Esophagus squamous epithelium (tissue), 4 donors: ENCODE measurements around the gene DCHS1.

Source experiments
- CTCF ChIP-seq, 6 experiments: fragments of 450-650 bp in 4 of 6; fragments of 200-600 bp in 2 of 6; sonication (generic) in 2 of 6; IDR thresholded peaks; one replicate each; pipeline ENCODE4 v1.5.1; 2016 to 2019; ENCODE audit warnings: antibody characterized with exemption in 6 of 6, mild to moderate bottlenecking in 4 of 6, moderate library complexity in 4 of 6
- POLR2A ChIP-seq, 4 donors: fragments of 450-650 bp; IDR thresholded peaks; one replicate each; pipeline ENCODE4 v1.6.1; 2017; ENCODE audit warnings: antibody characterized with exemption in 4 of 4, mild to moderate bottlenecking in 4 of 4, moderate library complexity in 3 of 4

- no peak for TF ChIP-seq CTCF (IDR thresholded peaks at IDR 0.05)
- TF ChIP-seq POLR2A (IDR thresholded peaks at IDR 0.05) = no peak
Observed at GRCh38 chr11:6599449-6599848, 56.2 kb downstream of the DCHS1 start.
